Spinal cord (tissue), 10 donors: ENCODE measurements around the gene RFT1. TPM values are rescaled to one million over a fixed set of nuclear protein-coding genes. Genes with fewer than 3 reads are reported as not detected.

Experiments
- DNase-seq, 6 donors: peaks; one replicate each; pipeline versions ENCODE4 v3.0.0 to v3.0.0-alpha.2; 2013 to 2015; ENCODE audit warnings: low spot score in 6 of 6, low read depth in 4 of 6
- H3K27ac ChIP-seq: one replicate; pipeline ENCODE4 v1.5.1; 2013; ENCODE audit warnings: low read depth, low read length, control low read depth
- H3K27me3 ChIP-seq: one replicate; pipeline ENCODE4 v1.6.1; 2013; ENCODE audit warnings: low read length; ENCODE audit not compliant: control insufficient read depth, insufficient read depth
- H3K36me3 ChIP-seq: one replicate; pipeline ENCODE4 v1.6.1; 2013; ENCODE audit warnings: low read length; ENCODE audit not compliant: control insufficient read depth, insufficient read depth
- H3K4me1 ChIP-seq: one replicate; pipeline ENCODE4 v1.6.1; 2013; ENCODE audit warnings: low read length; ENCODE audit not compliant: control insufficient read depth, insufficient read depth
- H3K4me3 ChIP-seq: one replicate; pipeline ENCODE4 v1.5.1; 2013; ENCODE audit warnings: low read depth, low read length, control low read depth
- H3K9me3 ChIP-seq: one replicate; pipeline ENCODE4 v1.6.1; 2013; ENCODE audit warnings: low read length; ENCODE audit not compliant: control insufficient read depth, insufficient read depth
- WGBS: methylation state at CpG from one replicate; pipeline ENCODE4 v1.1.5; 2013; ENCODE audit warnings: missing lambda C conversion rate; ENCODE audit not compliant: insufficient coverage; 5-methylcytosine and 5-hydroxymethylcytosine counted together
- polyA plus RNA-seq, 2 donors: library from polyadenylated mRNA; unstranded; fragments of 120-200 nt; gene quantifications; one replicate each; pipeline ENCODE4 v1.2.1, GENCODE V29; 2013; ENCODE audit not compliant: insufficient read length in 2 of 2
- total RNA-seq, 2 donors: library from RNA; depleted of rRNA in 1 of 2; stranded (reverse); fragments of 120-200 nt in 1 of 2; fragments of >200 nt in 1 of 2; gene quantifications; one replicate each; pipeline versions ENCODE4 v1.2.3 to v1.2.4, GENCODE V29; 2013 to 2014
- donor health status: healthy.

Gene RFT1
- total and polyA plus RNA-seq, 4 donors, result 10.8 to 18.3 (median 14.7) TPM

DNA sequence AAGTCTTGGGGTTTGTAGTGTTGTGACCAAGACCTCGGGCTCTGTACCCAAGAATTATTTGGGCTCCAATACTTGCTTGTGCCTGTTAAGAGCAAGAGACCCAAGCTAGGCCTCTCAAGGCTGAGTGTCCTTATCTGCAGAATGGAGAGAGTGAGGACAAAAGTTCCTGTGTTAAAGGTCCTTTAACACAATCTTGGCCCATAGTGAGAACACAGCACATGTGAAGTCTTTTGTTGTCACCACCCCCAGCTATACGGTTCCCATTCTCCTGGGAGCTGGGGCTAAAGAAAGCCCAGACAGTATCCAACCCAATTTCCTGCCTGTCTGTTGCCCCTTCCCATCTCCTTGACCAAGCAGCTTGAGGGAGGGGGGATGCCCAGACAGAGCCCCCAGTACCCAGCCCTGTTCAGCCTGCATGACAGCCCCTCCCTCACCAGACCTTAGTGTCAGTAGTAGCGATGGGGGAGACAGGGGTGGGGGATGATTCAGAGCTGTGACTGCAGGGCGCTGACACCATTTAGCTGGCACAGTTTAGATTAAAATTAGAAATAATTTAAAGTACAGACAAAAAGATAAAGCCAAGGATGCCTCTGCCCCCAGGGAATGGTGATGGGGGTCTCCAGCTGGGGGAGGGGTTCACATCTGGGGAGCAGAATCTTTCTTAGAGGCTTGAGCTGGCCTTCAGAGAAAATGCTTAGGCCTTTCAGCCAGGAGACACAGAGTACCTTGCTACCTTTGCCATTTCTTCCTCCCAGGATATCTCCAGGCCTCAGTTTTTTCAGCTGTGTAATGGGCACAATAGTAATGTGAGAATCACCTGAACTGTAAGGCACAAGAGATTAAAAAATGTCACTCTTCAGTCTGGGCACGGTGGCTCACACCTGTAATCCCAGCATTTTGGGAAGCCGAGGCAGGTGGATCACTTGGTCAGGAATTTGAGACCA lies 33.5 kb upstream of the RFT1 start:
- H3K4me1 ChIP-seq, result peaks cover 54% of the 10 kb centered on the region
- no peak for DNase-seq
- peaks cover 8% of the 10 kb centered on the region for H3K36me3 ChIP-seq
- no peak overlapping the region for H3K4me3 ChIP-seq
- whole genome bisulfite sequencing, result 69% methylated on average over 4 of the region's 6 CpGs
- no peaks in the 10 kb centered on the region for H3K9me3 ChIP-seq
- H3K27me3 ChIP-seq, result peaks cover 4% of the 10 kb centered on the region
- no peak overlapping the region for H3K27ac ChIP-seq

DNA sequence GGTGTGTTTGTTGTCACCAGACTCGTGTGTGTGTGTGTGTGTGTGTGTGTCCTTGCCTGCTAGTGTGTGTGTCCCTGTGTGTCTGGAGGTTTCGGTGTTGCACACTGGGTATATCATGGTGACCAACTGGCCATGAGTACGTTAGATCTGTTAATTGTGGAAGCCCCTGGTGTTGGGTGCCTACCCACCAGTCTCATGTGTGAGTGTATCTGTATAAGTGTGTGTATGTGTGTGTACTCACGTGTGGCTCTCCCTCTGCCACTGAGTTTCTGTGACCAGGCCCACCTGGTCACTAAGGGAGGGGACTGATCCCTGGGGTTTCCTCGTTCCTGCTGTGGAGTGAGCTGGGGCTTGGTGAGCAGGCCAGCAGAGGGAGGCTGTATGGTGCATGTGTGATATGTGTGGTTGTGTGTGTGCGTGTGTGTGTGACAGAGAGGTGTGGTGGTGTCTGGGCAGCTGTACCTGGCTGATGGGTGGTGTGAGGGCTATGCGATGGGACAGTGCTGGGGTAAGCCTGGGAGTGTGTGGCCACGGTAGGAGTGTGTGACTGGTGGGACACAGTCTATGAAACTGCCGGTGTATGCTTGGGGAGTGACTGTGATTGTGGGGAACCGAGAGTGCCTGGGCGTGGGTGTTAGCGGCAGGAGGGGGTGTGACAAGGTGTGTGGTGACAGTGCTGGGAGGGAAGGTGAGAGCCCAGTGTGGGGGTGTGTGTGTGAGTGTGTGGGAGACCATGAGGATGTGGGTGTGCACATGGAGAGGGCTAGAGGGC lies 32.6 kb upstream of the RFT1 start:
- no peaks in the 10 kb centered on the region for H3K9me3 ChIP-seq
- no peak for DNase-seq
- peaks cover 8% of the 10 kb centered on the region for H3K36me3 ChIP-seq
- peak overlapping the region; percentile 2 for H3K4me3 ChIP-seq
- 76% methylated on average over 12 of the region's 12 CpGs for WGBS
- H3K27me3 ChIP-seq, result peaks cover 4% of the 10 kb centered on the region
- H3K4me1 ChIP-seq, result peaks cover 51% of the 10 kb centered on the region
- H3K27ac ChIP-seq, result no peak overlapping the region

DNA sequence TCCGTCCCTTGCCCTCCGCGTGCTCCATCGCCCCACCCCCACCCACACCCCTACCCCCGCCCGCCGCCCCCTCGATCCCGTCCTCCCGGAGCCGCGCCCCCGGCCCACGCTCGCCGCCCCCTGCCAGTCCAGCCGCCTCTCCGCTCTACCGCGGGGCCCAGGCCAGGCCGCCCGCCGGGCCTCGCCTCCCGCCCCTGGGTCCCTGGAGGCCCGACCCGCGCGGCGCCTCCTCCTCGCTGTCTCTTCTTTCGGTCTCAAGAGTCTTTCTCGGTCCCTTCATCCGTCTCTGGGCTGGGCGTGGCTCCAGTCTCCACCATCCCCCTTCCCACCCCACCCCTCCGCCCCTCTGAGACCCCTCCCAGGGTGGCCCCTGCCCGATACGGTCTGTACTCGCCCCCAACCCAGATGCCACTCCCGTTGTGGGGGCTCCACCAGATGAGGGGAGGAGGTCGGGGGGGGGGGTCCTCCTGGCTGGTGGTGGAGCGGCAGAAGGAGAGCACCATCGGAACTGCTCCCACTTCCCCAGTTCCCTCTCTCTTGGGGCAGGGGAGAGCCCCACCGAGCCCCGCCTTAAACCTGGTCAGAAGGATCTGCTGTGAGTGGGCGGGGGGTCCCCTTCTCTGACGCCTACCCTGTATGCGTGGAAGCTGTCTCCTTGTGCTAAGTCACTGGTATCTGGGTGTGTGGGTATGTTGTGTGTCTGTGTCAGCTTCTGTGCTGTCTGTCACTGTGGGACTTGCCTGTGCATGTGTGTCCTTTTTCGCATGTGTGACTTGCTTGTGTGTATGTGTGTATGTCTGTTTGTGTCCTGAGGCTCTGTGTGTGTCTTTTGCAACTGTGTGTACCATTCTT lies 31.8 kb upstream of the RFT1 start:
- Histone ChIP-seq H3K4me3 (peak overlapping the region; percentile 70), H3K9me3 (no peaks in the 10 kb centered on the region), H3K27ac (no peak overlapping the region), H3K36me3 (peaks cover 6% of the 10 kb centered on the region), H3K4me1 (peaks cover 51% of the 10 kb centered on the region), H3K27me3 (peaks cover 10% of the 10 kb centered on the region)
- 9% methylated on average over 28 of the region's 49 CpGs for WGBS
- DNase-seq, result peak in 1 of 6 donors; percentile 31

DNA sequence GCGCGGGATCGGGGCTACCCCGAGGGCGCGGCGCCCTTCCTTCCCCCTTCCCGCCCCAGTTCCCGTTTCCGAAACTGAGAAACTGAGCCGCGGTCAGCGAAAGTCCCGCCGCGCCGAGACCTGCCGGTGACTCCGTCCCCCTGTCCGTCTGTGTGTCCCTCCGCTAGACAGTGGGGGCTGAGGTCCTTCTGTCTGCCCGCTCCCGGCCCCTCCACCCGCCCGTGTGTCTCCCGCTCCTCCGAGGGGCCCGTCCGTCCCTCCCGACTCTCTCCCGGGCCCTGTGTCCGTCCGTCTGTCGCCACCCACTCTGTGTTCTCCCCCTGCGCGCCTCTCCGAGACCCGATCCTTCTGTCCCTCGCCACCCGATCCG lies 31.2 kb upstream of the RFT1 start:
- no peak for DNase-seq
- Histone ChIP-seq H3K4me1 (peaks cover 50% of the 10 kb centered on the region), H3K4me3 (peak overlapping the region; percentile 70), H3K27ac (peak overlapping the region; percentile 49), H3K27me3 (peaks cover 16% of the 10 kb centered on the region), H3K9me3 (no peaks in the 10 kb centered on the region), H3K36me3 (peaks cover under 1% of the 10 kb centered on the region)
- WGBS, result under 1% methylated on average over 34 of the region's 41 CpGs

DNA sequence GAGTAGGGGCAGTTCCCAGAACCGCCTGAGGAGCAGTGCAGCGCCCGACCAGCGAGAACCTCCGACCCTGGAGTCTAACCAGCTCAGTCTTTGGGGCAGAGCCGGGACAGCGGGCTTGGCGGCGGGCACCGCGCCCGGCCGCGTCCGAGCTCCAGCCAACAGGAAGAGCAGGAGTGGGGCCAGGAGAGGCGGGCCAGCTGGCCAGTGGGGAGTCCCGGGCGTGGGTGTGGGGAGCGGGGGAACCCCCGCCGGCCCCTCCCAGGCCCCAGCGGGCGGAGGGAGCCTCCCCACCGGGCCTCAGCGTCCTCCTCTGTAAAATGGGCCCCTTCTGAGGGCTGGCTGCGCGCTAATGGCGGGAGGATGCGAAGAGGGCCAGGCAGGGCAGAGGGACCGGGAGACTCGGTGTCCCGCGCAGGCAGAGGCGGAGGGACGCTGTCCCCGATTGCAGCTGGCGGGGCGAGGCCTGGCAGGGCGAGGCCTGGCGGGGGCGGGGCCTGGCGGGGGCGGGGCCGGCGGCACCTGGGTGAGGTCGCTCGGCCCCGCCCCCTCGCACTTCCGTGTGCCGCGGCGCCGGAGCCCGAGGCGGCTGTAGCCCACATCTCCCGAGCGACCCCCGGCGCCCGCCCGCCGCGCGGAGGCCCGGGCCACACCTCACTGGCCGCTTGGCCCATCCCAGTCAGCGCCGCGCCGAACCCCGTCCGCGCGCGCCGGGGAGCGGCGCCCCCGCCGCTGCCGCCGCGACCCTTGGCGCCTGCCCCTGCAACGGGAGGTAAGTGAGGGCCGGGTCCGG lies 30.6 kb upstream of the RFT1 start, which contains the start of gene PRKCD:
Gene PRKCD, plus strand, starts transcription at position 550 of the 790 bp plus-strand sequence. CDS start 17,214 bp downstream, outside the sequence.
- peak in 5 of 6 donors; percentile 32 to 85 (median 39) for DNase-seq
- Histone ChIP-seq H3K9me3 (no peaks in the 10 kb centered on the region), H3K27me3 (peaks cover 21% of the 10 kb centered on the region), H3K36me3 (no peaks in the 10 kb centered on the region), H3K27ac (peak within 1 kb of the TSS; percentile 49), H3K4me1 (peaks cover 55% of the 10 kb centered on the region), H3K4me3 (peak within 1 kb of the TSS; percentile 70)
- under 1% methylated on average over 86 of the region's 88 CpGs for WGBS

DNA sequence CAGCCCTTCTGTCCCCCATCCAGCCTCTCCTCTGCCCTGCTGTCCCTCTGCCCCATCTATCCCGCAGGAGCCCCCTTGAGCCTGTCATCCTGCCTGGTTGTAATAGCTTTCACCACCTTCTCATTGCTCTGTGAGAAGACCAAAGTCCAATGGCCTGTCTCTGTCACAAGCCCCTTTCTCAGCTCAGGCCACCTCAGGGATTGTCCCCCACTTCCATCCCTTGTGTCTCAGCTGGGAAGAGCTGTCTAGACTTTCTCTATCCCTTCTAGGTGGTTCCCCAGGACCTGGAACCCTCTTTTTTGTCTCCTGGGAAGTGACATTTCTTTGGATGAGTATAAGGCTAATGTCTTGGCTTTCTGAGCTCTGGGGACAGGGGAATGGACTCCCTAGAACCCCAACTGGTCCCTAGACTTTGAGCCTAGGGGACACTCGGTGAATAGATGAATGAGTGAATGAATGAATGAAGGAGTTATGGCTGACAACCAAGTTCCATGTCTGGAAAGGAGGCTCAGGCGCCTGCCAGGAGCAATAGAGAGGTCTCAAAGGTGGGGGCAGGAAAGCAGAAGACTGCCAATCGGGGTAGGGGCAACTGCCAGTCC lies 29.9 kb upstream of the RFT1 start:
- no peaks in the 10 kb centered on the region for H3K9me3 ChIP-seq
- no peak overlapping the region for H3K27ac ChIP-seq
- H3K4me3 ChIP-seq, result peak overlapping the region; percentile 57
- H3K36me3 ChIP-seq, result no peaks in the 10 kb centered on the region
- H3K27me3 ChIP-seq, result peaks cover 24% of the 10 kb centered on the region
- WGBS, result 37% methylated on average over 4 of the region's 4 CpGs
- DNase-seq, result no peak
- peaks cover 62% of the 10 kb centered on the region for H3K4me1 ChIP-seq

DNA sequence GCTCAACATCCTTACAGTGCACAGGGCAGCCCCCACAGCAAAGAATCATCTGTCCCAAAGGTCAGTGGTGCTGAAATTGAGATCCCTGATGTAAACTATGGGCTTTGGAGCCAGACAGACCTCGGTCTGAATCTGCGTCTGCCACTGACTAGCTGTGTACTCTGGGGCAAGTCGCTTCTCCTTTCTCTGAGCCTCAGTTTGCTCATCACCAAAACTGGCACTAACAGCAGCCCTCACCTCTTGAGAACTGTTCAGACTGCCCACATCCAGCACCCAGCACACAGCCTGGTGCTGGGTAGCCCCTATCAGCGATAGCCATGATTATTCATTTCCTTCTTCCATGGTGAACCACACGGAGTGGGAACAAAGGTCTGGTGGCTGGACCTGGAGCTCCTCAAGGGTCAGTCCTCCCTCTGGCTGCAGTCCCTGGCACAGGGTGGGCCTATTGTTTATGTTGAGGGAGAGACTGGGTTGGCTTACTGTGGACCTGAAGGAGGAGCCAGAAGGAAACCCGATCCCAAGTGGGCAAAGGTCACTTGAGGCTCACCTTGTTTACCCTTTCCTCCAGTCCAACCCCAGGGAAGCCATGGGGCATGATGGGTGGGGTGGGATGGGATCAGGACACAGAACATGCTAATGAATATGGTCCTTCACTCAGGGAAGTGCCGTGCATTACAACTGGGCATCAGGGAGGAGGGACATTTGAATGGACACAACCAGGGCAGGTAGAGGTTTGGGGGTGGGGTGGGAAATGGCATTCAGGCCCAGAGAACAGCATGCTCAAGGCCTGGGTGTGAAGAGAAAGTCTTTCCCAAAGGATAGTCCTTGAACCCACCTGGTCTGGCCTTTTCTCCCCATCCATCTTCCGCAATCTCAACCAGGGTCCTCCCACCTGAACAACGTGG lies 29.2 kb upstream of the RFT1 start:
- DNase-seq, result no peak
- H3K9me3 ChIP-seq, result no peaks in the 10 kb centered on the region
- H3K27me3 ChIP-seq, result peaks cover 24% of the 10 kb centered on the region
- WGBS, result 71% methylated on average over 6 of the region's 9 CpGs
- H3K36me3 ChIP-seq, result no peaks in the 10 kb centered on the region
- H3K4me1 ChIP-seq, result peaks cover 66% of the 10 kb centered on the region
- H3K4me3 ChIP-seq, result no peak overlapping the region
- H3K27ac ChIP-seq, result no peak overlapping the region

DNA sequence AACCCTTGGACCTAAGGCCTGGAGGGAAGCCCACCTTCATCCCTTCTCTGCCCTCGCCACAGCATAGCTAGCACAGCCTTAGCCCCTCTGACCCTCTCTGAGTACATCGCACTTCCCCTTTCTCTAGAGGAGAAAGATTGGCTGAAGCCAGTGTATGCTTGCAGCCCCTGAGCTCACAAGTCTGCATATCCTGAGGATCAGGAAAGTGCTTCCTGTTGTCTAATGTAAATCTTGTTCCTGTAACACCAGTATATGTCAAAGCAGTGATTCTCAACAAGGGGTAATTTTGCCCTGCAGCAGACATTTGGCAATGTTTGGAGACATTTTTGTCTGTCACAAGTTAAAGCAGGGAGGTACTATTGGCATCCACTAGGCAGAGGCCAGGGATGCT lies 28.5 kb upstream of the RFT1 start:
- Histone ChIP-seq H3K27me3 (peaks cover 24% of the 10 kb centered on the region), H3K4me1 (peaks cover 66% of the 10 kb centered on the region)
- 100% methylated on average over 2 of the region's 2 CpGs for WGBS

More for the DNA sequence above, 28.5 kb upstream of the RFT1 start:
- no peak overlapping the region for H3K27ac ChIP-seq
- DNase-seq, result no peak
- H3K4me3 ChIP-seq, result no peak overlapping the region
- H3K9me3 ChIP-seq, result no peaks in the 10 kb centered on the region
- H3K36me3 ChIP-seq, result no peaks in the 10 kb centered on the region
